GM21367 (cell line): ENCODE data around the gene MGAT1.
"Not testable (repeated sequence)": the region's sequence is repeated elsewhere in the genome, so short reads cannot be mapped to it uniquely, and the experiment has no call there.

Experiments used
- ATAC-seq: cut with Tn5 transposase; IDR thresholded peaks from one replicate; pipeline ENCODE4 v1.9.1; 2021; ENCODE audit not compliant: unreplicated experiment

MGAT1 gene

GRCh38 chr5:180802325-180803180 lies at the start of gene MGAT1:
Gene MGAT1 (minus strand): TSS chr5:180802806. CDS start chr5:180792971, 9,835 bp downstream.
- peak; percentile 33 for ATAC-seq

GRCh38 chr5:180850434-180851078 lies 48.0 kb upstream of the MGAT1 start:
- ATAC-seq, result no peak

- ATAC-seq, result no peak
These were observed 47.2 kb upstream of the MGAT1 start for GRCh38 chr5:180849827-180850226.

GRCh38 chr5:180848878-180849277 lies 46.3 kb upstream of the MGAT1 start:
- ATAC-seq, result no peak

- ATAC-seq, result no peak
These were observed 45.7 kb upstream of the MGAT1 start for GRCh38 chr5:180848265-180848664.

- no peak for ATAC-seq
These were observed 44.4 kb upstream of the MGAT1 start for GRCh38 chr5:180847026-180847425.

- no peak for ATAC-seq
These were observed 42.3 kb upstream of the MGAT1 start for GRCh38 chr5:180844858-180845257.

- no peak for ATAC-seq
These were observed 41.8 kb upstream of the MGAT1 start for GRCh38 chr5:180844432-180844831.

- ATAC-seq, result no peak
These were observed 37.3 kb upstream of the MGAT1 start for GRCh38 chr5:180839935-180840334.

- ATAC-seq, result no peak
These were observed 36.6 kb upstream of the MGAT1 start for GRCh38 chr5:180839227-180839626.

- no peak for ATAC-seq
These were observed 34.9 kb upstream of the MGAT1 start for GRCh38 chr5:180837478-180837877.

- peak; percentile 52 for ATAC-seq
These were observed 30.0 kb upstream of the MGAT1 start for GRCh38 chr5:180832638-180833068.

- ATAC-seq, result peak; percentile 63
These were observed 28.8 kb upstream of the MGAT1 start for GRCh38 chr5:180831139-180832093.

GRCh38 chr5:180830253-180831138 lies 27.9 kb upstream of the MGAT1 start:
- peak; percentile 36 for ATAC-seq

- no peak for ATAC-seq
These were observed 27.1 kb upstream of the MGAT1 start for GRCh38 chr5:180829726-180830125.

- ATAC-seq, result not testable (repeated sequence)
These were observed 26.3 kb upstream of the MGAT1 start for GRCh38 chr5:180828756-180829531.

- not testable (repeated sequence) for ATAC-seq
These were observed 24.8 kb upstream of the MGAT1 start for GRCh38 chr5:180827374-180827773.

- ATAC-seq, result no peak
These were observed 23.3 kb upstream of the MGAT1 start for GRCh38 chr5:180825768-180826525.
